HCT116 (cell line): Measurements from ENCODE around the gene LRRC51.

ENCODE experiments used
- CTCF ChIP-seq, 3 experiments: fragments of 200-600 bp in 1 of 3; sonication (generic) in 1 of 3; IDR thresholded peaks in 2 of 3; conservative IDR thresholded peaks in 1 of 3; 2 replicates each; pipeline ENCODE4 v1.5.1; 2012 to 2017; ENCODE audit warnings: low read depth in 2 of 3, low read length in 2 of 3, antibody characterized with exemption in 1 of 3, borderline replicate concordance in 1 of 3, control low read depth in 1 of 3, mild to moderate bottlenecking in 1 of 3, mixed read lengths in 1 of 3, mixed run types in 1 of 3, moderate library complexity in 1 of 3; ENCODE audit not compliant: insufficient read depth in 1 of 3
- EZH2 ChIP-seq: fragments of 200-600 bp; sonication (generic); IDR thresholded peaks from 2 replicates; pipeline ENCODE4 v1.6.1; 2017; ENCODE audit warnings: antibody characterized with exemption, mixed run types
- RAD21 ChIP-seq: IDR thresholded peaks from 2 replicates; pipeline ENCODE4 v1.6.1; 2012; ENCODE audit warnings: low read depth, mild to moderate bottlenecking
- YY1 ChIP-seq: IDR thresholded peaks from 2 replicates; pipeline ENCODE4 v1.6.1; 2011; ENCODE audit warnings: low read length, low read depth, moderate library complexity, mild to moderate bottlenecking; ENCODE audit not compliant: insufficient replicate concordance; ENCODE audit errors: extremely low read depth

GRCh38 chr11:72138821-72139390, 58.3 kb downstream of the LRRC51 start:
- TF ChIP-seq CTCF (IDR thresholded peaks at IDR 0.05 in 2 of 3, conservative IDR thresholded peaks at IDR 0.05 in 1 of 3; ENCODE audit: borderline replicate concordance in 1 of 3, insufficient read depth in 1 of 3, low read depth in 2 of 3, low read length in 2 of 3) (no peak), YY1 (no peak), RAD21 (no peak), EZH2 (no peak)
